ENCODE measurements around the gene PRKCH. TPM values are rescaled to one million over a fixed set of nuclear protein-coding genes. Genes with fewer than 3 reads are reported as not detected.
A peak's percentile ranks its signal among the peaks of the same experiment; 100 is the strongest.

PRKCH gene
- total RNA-seq, 1 donor from 2014 or later: 20.2 TPM

DNA sequence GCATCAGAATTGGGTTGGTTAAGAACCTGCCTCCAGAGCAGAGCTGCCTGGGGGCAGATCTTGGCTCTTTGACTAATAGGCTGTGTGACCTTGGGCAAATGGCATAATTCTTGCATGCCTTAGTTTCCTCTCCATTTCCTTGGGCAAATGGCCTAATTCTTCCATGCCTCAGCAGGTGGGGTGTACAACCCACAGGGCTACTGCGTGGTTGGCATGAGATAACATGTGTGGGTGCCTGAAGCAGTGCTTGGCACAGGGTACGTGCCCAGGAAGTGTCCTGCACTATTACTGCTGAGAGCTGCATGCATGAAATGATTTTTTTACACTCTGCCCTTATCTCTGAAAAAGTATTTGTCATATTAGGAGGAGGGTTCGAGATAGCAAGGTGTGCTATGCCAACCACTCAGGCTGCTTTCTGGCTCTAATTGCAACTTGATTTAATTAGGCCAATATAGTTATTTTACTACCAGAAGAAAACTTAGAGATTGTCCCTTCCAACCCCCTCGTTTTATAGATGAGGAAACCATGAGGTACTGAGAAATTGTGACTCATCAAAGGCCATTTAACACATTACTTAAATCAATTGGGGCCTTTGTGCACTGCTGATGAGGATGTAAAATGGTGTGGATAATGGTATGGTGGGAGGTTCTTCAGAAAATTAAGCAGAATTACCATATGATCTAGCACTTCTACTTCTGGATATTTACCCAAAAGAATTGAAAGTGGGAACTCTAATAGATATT lies 212.3 kb downstream of the PRKCH start:
- H3K36me3 ChIP-seq: no peaks in the 10 kb centered on the region
- no peaks in the 10 kb centered on the region for H3K27me3 ChIP-seq
- TF ChIP-seq CTCF (IDR thresholded peaks at IDR 0.05): no peak
- no peaks in the 10 kb centered on the region for H3K4me1 ChIP-seq
- intact Hi-C loops (cut with DNase I): loop anchor here (5.0 kb wide), 1 partner anchor 1754 kb away; no protein-coding TSS in a partner anchor
- no peak overlapping the region for H3K27ac ChIP-seq
- H3K4me3 ChIP-seq: no peak overlapping the region
- H3K9me3 ChIP-seq: no peaks in the 10 kb centered on the region
- DNase-seq (ENCODE audit: low spot score in 2 of 2): peak in 1 of 2 donors; percentile 37

GRCh38 chr14:61535032-61535431 lies 213.7 kb downstream of the PRKCH start:
- Histone ChIP-seq H3K27ac (no peak overlapping the region), H3K4me3 (no peak overlapping the region), H3K9me3 (no peaks in the 10 kb centered on the region), H3K4me1 (no peaks in the 10 kb centered on the region), H3K36me3 (no peaks in the 10 kb centered on the region), H3K27me3 (no peaks in the 10 kb centered on the region)
- peak in 1 of 2 donors; percentile 3 for DNase-seq (ENCODE audit: low spot score in 2 of 2)
- intact Hi-C loops (cut with DNase I): no loop called here
- TF ChIP-seq CTCF (IDR thresholded peaks at IDR 0.05): no peak

GRCh38 chr14:61535458-61535857 lies 214.1 kb downstream of the PRKCH start:
- H3K4me3 ChIP-seq: no peak overlapping the region
- peak in 1 of 2 donors; percentile 33 for DNase-seq (ENCODE audit: low spot score in 2 of 2)
- H3K9me3 ChIP-seq: no peaks in the 10 kb centered on the region
- no peaks in the 10 kb centered on the region for H3K4me1 ChIP-seq
- intact Hi-C loops (cut with DNase I): no loop called here
- TF ChIP-seq CTCF (IDR thresholded peaks at IDR 0.05): no peak
- no peaks in the 10 kb centered on the region for H3K36me3 ChIP-seq
- no peaks in the 10 kb centered on the region for H3K27me3 ChIP-seq
- H3K27ac ChIP-seq: no peak overlapping the region

GRCh38 chr14:61536661-61537562 lies 215.5 kb downstream of the PRKCH start:
- peak in 1 of 2 donors; percentile 16 for DNase-seq (ENCODE audit: low spot score in 2 of 2)
- no peaks in the 10 kb centered on the region for H3K36me3 ChIP-seq
- H3K27me3 ChIP-seq: no peaks in the 10 kb centered on the region
- no peaks in the 10 kb centered on the region for H3K4me1 ChIP-seq
- H3K9me3 ChIP-seq: no peaks in the 10 kb centered on the region
- H3K27ac ChIP-seq: no peak overlapping the region
- TF ChIP-seq CTCF (IDR thresholded peaks at IDR 0.05): no peak
- intact Hi-C loops (cut with DNase I): no loop called here
- no peak overlapping the region for H3K4me3 ChIP-seq

DNA sequence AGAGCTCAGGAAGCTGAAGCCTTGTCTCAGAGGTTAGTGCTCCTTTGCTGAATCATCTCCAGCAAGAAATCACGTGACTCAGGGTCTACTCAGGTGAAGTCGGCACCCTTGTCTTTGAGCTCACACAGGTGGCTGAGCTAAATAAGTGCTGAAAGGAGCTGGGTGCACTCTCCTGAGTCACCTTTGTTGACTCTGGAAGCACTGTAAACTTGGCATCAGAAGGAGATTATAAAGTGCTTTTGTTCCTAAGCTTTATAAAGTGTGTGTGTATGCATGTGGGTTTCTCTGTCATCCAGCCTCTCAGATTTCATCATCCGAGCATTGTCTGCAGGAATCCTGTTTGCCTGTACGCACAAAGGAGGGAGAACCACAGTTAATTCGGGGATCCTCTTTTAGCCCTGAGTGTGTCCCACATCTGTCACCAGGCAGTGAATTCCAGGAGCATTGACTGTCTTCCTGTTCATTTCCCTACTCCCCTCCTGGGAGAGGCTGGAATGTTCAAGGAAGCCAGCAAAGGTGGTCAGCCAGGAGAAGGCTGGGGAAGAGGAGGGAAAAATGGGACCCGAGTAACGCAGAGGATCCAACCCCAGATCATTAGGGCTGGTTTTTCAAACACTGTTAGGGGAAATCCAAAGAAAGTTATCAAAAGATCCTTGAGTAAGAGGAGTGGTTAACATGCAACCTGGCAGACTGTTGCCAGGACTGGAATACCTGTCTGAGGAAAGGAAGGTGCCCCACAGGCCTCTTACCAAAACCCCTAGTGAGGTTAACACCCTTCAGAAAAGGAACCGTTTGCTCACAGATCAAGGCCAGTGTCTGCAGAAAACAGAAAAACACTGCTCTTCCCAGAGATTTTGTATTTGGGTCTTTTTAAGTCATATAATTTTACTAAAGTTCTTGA lies 216.4 kb downstream of the PRKCH start:
- Histone ChIP-seq H3K27me3 (no peaks in the 10 kb centered on the region), H3K4me1 (peaks cover 4 to 6% of the 10 kb centered on the region in 2 donors), H3K4me3 (no peak overlapping the region), H3K27ac (no peak overlapping the region), H3K9me3 (no peaks in the 10 kb centered on the region), H3K36me3 (no peaks in the 10 kb centered on the region)
- TF ChIP-seq CTCF (IDR thresholded peaks at IDR 0.05): no peak
- intact Hi-C loops (cut with DNase I): no loop called here
- DNase-seq (ENCODE audit: low spot score in 2 of 2): peak in 1 of 2 donors; percentile 52

Data from ascending aorta (tissue), 2 donors.